HG03460 (cell line): ENCODE data around the gene MTURN.

Source experiments
- ATAC-seq: cut with Tn5 transposase; IDR thresholded peaks from one replicate; pipeline ENCODE4 v1.9.1; 2021; ENCODE audit not compliant: unreplicated experiment

Gene MTURN

GRCh38 chr7:30201921-30202320, 67.1 kb downstream of the MTURN start:
- ATAC-seq = no peak

DNA sequence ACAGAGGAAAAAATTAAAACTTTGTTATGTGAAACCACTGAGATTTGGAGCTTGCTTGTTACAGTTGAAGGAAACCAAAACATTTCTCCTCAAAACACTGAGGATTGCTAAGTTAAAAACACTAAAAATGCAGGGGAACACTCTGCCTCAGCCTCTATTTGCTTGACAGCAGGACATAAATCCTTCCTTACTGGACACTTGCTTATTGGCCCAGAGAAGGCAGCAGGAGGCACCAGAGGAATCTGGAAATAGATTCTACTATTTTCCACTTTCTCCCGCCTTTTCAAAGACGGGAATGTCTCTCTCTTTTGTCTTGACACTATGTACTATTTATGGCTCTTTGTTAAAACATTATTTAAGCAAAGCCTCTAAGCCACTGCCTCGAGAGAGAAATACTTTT, 67.9 kb downstream of the MTURN start:
- no peak for ATAC-seq

DNA sequence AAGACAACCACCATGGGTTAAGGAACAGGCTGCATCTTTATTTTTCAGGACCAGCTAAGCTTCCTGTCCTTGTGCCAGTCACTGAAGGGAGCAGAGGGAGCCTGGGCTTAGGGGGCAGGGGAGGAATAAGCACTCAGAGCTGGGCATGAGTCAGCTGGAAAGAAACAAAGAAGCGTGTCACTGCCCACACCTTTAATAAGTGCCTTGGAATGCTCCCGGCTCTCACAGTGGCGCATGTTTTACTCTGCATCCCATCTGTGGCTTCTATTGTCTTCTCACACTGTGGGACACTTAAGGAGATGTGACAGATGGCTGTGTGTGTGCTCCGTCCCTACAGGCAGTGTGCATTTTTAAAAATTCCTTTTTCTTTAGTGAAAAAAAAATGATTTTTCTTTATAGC, 71.7 kb downstream of the MTURN start:
- ATAC-seq = no peak

DNA sequence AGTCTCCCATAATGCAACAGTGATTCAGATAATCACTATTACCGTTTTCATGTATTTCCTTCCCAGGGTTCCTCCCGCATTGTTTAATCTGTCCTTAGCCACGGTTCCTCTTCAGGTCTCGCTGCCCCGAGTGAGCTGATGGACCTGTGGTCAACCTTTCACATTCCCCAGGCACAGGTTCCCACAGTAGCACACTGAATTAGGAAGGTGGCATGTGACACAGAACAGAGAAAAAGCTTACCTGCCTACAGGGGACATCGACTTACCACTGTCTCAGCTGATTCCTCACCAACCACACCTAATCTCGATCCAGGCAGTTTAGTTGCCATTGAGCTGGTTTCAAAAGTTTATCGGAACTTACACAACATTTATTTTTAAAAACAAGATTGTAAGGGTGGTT, 72.2 kb downstream of the MTURN start:
- ATAC-seq = no peak

DNA sequence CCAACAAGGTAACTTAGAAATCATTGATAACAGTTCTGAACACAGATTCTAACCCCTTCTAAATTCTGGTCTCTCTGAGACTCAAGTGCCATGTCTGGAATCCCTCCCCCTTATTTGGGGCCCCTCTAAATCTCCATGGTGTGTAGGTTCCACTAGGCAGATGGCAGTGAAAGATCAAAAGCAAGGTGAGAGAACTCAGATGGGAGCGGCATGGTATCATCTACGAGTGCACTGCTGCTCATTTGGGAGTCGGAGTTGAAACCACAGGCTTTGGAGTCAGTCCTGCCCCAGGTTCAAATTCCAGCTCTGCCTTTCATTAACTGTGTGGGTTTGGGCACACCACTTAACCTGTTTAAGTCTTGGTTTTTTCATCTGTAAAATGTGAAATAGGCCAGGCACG, 72.6 kb downstream of the MTURN start:
- no peak for ATAC-seq

DNA sequence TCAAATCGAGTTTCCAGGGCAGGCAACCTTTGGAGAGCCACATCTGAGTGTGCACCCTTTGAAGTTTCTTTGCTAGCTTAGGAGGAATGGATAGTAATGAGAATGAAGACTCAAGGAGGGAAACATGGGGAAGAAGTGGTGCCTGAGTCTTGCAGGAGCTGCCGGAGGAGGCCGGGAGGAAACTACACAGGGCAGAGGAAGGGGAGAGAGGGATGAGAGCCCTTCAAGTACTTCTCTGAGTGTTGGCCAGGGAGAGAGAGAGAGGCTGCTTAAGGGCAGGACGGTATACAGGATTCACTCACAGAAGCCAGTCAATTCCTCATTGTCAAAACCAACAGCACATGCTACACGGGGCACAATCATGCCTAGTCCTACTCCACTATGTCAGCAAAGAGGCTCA, 75.2 kb downstream of the MTURN start:
- ATAC-seq = no peak
